ENCODE data around the gene LRRC58.
A peak's percentile ranks its signal among the peaks of the same experiment; 100 is the strongest.
"Not testable (repeated sequence)": the region's sequence is repeated elsewhere in the genome, so short reads cannot be mapped to it uniquely, and the experiment has no call there.

The LRRC58 gene

GRCh38 chr3:120352017-120352416 lies 2.9 kb upstream of the LRRC58 start:
- Mint-ChIP-seq H3K4me3 (no peak overlapping the region), H3K27me3 (peaks cover 10% of the 10 kb centered on the region), H3K27ac (no peak overlapping the region), H3K9me3 (no peaks in the 10 kb centered on the region), H3K4me1 (peaks cover 18% of the 10 kb centered on the region)
- no peak for DNase-seq
- no peak for ATAC-seq

GRCh38 chr3:120350401-120350941 lies 1.3 kb upstream of the LRRC58 start:
- Mint-ChIP-seq H3K27ac (no peak overlapping the region), H3K4me3 (peak overlapping the region in 1 of 2 donors; percentile 61), H3K4me1 (peaks cover 33% of the 10 kb centered on the region), H3K9me3 (no peaks in the 10 kb centered on the region), H3K27me3 (peaks cover 9% of the 10 kb centered on the region)
- ATAC-seq (no peak), DNase-seq (no peak)

DNA sequence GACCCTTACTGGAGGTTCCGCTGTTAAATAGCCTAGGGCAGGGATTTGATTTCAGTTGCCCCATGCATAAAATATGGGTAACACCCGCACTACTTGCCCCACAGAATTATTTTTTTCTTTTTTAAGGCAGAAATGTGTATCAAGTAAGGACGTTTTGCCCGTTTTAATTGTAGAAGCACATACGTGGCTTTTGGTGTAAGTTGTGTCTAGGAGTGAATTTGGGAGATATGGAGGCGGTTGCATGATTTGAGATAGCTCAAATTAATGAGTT lies 636 bp upstream of the LRRC58 start:
- DNase-seq (no peak), ATAC-seq (no peak)
- Mint-ChIP-seq H3K9me3 (no peaks in the 10 kb centered on the region), H3K27me3 (peaks cover 2% of the 10 kb centered on the region), H3K4me3 (peak overlapping the region; percentile 88 to 89), H3K4me1 (peaks cover 40% of the 10 kb centered on the region), H3K27ac (peak overlapping the region; percentile 85 to 96)

DNA sequence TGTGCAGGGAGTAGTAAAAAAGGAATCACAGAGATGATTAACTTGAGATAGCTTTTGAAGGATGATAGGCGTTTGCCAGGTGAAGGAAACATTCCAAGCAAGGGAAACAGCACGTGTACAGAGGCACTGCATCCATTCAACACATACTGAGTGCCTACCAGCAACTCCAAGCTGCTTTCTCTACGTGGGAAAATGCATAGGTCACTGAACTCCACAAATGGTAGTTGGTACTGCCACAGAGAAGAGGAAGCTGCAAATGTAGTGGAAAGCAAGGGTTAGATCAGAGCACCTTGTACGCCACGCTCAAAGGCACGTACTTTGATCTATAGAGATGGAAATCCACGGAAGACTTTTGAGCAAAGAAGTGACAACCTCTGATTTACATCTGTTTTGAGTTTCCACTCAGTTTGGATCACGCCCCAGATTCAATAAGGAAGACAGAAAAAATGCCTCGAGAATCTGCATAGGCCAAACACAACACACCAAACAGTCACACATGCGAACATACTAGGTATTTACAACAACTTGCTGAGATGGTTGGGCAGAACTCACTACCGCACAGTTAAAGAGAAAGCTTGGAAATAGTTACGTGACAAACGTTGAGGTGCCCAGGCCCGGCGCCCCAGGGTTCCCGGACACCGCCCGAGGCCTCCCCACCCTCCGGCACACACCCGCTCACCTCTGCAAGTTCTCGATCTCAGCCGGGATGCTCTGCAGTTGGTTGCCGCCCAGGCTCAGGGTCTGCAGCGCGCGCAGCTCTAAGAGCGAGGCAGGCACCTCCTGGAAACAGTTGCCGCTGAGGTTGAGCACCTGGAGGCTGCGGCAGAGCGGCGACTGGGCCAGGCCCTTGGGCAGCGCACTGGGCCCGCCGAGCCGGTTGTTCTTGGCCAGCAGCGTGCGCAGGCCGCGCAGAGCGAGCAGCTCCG lies 826 bp downstream of the LRRC58 start:
- ATAC-seq (peak; percentile 81), DNase-seq (peak in 1 of 2 donors; percentile 72)
- H3K27me3 Mint-ChIP-seq: no peaks in the 10 kb centered on the region
- no peaks in the 10 kb centered on the region for H3K9me3 Mint-ChIP-seq
- H3K4me1 Mint-ChIP-seq: peaks cover 54% of the 10 kb centered on the region
- peak overlapping the region; percentile 78 to 96 for H3K27ac Mint-ChIP-seq
- H3K4me3 Mint-ChIP-seq: peak overlapping the region; percentile 88 to 89

DNA sequence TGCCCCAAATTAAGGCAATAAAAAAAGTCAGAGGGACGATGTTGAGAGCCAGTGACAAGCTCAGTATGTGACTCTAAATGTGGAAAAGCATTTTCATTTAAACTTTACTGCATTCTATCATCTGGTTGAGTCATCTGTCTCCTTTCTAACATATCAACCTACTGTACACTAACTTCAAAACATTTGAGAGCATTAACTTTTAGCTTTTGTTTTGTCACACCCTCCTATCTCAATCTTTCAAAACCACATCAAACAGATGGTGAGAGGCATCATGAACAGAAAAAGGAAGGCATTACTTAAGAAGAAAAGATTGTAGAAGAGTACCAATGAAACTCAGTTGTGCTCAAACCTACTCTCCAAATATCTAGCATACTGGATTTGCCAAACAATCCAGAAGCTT lies 4.8 kb downstream of the LRRC58 start:
- Mint-ChIP-seq H3K9me3 (no peaks in the 10 kb centered on the region), H3K4me3 (peak overlapping the region; percentile 35 to 54), H3K4me1 (peaks cover 62% of the 10 kb centered on the region), H3K27ac (no peak overlapping the region), H3K27me3 (no peaks in the 10 kb centered on the region)
- ATAC-seq (peak; percentile 34), DNase-seq (no peak)

DNA sequence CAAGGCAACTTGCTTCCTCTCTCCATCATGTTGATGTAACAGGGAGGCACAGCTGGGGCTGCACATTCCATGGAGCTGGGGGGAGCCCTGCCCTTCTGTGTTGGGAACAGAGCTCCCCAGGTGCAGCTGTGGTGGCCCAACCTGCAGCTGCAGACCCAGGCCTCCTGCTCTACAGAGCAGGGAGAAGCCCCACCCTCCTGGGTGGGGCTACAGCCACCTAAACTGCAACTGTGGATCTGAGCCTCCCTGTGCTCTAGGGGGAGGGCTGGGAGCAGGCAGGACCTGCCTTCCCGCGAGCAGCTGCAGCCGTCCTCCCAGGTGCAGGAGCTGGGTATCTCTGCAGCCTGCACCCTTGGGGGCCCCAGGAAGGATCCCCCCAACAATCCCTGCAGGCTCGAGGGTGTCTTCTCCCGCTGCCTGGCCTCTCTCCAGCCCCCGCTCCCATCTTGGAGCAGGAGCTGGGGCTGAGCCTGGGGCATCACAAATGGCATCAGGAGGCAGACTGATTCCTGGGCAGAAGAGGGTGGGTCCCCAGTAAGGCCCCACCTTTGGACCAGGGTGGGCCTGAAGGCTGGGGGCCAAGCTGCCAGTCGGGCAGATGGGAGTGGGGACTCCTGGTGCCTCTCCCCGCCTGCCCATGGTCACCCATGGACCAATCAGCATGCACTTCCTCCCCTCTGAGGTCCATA lies 7.4 kb downstream of the LRRC58 start:
- no peaks in the 10 kb centered on the region for H3K9me3 Mint-ChIP-seq
- H3K27ac Mint-ChIP-seq: no peak overlapping the region

DNA sequence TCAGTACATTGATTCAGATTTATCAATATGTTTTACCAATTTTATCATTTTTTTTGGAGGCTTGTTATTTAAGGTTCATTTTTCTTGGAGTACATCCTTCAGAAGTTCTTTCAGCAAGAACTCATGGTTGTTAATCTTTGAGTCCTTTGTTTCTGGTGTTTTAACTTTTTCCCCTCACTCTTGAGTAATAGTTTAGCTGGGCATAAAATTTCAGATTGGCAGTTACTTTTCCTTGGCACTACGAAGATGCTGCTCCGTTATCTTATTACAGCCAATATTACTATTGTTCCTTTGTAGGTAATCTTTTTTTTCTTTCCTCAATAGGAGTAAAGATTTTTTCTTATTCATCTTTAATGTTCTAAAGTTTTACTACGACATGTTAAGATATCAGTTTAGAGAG lies 9.8 kb downstream of the LRRC58 start:
- ATAC-seq (no peak), DNase-seq (no peak)
- peaks cover 49% of the 10 kb centered on the region for H3K4me1 Mint-ChIP-seq
- no peaks in the 10 kb centered on the region for H3K27me3 Mint-ChIP-seq
- H3K9me3 Mint-ChIP-seq: no peaks in the 10 kb centered on the region
- H3K4me3 Mint-ChIP-seq: peak overlapping the region in 1 of 2 donors; percentile 5
- H3K27ac Mint-ChIP-seq: no peak overlapping the region

More for the DNA sequence above, 7.4 kb downstream of the LRRC58 start:
- Mint-ChIP-seq H3K4me1 (peaks cover 67% of the 10 kb centered on the region), H3K27me3 (no peaks in the 10 kb centered on the region), H3K4me3 (no peak overlapping the region)
- no peak for ATAC-seq
- DNase-seq: no peak

DNA sequence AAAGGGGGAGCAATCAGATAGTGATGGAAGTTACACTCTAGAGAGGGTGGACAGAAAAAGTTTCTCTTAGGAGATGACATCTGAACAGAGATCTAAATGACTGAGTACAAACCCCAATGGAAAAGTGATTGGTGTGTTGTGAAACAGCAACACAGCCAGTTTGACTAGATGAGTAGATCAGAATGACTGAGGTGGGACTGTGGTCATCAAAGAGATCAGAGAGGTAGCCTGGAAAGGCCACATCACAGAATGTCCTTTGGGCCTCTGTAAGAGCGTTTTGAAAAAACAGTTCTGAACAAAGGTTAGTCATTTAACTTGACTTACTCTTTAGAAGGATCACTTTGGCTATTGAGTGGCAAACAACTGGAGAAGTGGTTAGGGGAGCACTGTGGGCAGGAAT lies 10.6 kb downstream of the LRRC58 start:
- peak; percentile 99 for ATAC-seq
- H3K27me3 Mint-ChIP-seq: no peaks in the 10 kb centered on the region
- no peaks in the 10 kb centered on the region for H3K9me3 Mint-ChIP-seq
- no peak overlapping the region for H3K4me3 Mint-ChIP-seq
- peak overlapping the region; percentile 2 to 31 for H3K27ac Mint-ChIP-seq
- H3K4me1 Mint-ChIP-seq: peaks cover 40% of the 10 kb centered on the region
- peak in 1 of 2 donors; percentile 46 for DNase-seq

DNA sequence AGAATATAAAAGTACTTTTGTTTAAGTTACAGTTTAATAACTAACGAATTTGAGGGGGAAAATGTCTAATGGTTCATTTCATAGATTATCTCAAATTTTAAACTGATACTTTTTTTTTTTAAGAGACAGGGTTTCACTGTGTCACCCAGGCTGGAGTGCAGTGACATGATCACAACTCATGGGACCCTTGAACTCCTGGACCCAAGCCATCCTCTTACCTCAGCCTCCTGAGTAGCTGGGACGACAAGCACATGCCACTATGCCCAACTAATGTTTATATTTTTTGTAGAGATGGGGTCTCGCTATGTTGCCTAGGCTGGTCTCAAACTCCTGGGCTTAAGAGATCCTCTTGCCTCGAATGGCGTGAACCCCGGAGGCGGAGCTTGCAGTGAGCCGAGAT lies 16.5 kb downstream of the LRRC58 start:
- Mint-ChIP-seq H3K27me3 (no peaks in the 10 kb centered on the region), H3K9me3 (no peaks in the 10 kb centered on the region), H3K4me1 (peaks cover 10% of the 10 kb centered on the region), H3K4me3 (no peak overlapping the region), H3K27ac (no peak overlapping the region)
- ATAC-seq: no peak
- no peak for DNase-seq

DNA sequence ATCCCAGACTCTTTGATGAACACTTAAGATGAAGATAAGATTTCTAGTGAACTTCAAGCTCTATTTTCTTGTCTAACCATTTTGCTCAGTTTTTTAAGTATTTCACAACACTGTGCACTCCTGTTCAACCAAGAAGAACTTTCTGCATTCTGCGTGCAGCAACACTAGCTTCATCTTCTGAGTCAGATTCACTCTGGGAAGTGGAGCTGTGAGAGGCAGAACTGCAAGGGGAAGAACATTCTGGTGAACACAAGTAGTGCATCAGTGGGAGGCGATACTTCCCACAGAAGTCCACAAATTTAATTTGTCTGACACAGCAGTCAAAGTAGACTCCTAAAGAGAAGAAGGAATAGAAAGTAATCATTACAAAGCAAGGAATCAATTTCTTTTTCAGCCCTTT lies 18.1 kb downstream of the LRRC58 start:
- H3K9me3 Mint-ChIP-seq: no peaks in the 10 kb centered on the region
- H3K4me3 Mint-ChIP-seq: no peak overlapping the region
- no peaks in the 10 kb centered on the region for H3K27me3 Mint-ChIP-seq
- ATAC-seq: no peak
- DNase-seq: no peak
- peaks cover 4% of the 10 kb centered on the region for H3K4me1 Mint-ChIP-seq
- H3K27ac Mint-ChIP-seq: no peak overlapping the region

DNA sequence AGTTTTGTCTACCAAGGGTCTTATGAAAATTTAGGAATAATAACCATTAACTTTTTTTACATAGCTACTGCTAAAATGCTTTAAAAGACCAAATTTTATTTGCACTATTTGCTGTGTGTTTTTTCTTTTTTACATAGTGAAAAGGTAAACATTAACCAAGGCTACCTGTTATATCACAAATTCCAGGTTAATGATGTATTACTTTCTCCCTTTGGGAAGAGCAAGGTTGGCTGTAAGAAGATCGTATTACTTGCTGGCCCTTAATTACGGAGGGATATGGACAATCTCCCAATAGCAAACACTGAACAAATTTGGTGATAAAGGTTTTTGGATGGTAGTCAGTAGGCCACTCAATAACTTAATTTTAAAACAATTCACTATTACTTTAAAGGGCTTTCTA lies 22.4 kb downstream of the LRRC58 start:
- no peak overlapping the region for H3K4me3 Mint-ChIP-seq
- H3K9me3 Mint-ChIP-seq: no peaks in the 10 kb centered on the region
- H3K27me3 Mint-ChIP-seq: no peaks in the 10 kb centered on the region
- no peak for DNase-seq
- H3K27ac Mint-ChIP-seq: no peak overlapping the region
- no peak for ATAC-seq
- peaks cover 6% of the 10 kb centered on the region for H3K4me1 Mint-ChIP-seq

DNA sequence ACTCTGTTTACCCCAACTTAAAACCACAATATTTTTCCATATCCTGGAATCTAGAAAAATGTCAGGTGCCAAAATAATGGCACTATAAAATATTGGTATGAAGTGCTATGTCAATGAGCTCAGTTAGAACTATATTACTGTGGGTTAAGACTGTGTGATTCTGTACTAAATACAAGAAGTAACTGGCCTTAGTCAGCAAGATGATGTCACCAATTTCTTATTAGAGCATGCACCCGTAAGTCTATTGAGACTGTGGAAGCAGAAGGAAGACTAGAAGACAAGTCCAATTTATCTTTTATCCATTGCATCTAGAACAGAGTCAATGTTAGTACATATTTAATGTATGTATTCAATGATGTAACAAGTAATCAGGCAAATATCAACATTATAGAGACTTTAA lies 25.0 kb downstream of the LRRC58 start:
- Mint-ChIP-seq H3K9me3 (peaks cover 0 to 4% of the 10 kb centered on the region in 2 donors), H3K4me3 (no peak overlapping the region), H3K27ac (peak overlapping the region in 1 of 2 donors; percentile 62), H3K4me1 (peaks cover 6% of the 10 kb centered on the region), H3K27me3 (no peaks in the 10 kb centered on the region)
- ATAC-seq (no peak), DNase-seq (no peak)

DNA sequence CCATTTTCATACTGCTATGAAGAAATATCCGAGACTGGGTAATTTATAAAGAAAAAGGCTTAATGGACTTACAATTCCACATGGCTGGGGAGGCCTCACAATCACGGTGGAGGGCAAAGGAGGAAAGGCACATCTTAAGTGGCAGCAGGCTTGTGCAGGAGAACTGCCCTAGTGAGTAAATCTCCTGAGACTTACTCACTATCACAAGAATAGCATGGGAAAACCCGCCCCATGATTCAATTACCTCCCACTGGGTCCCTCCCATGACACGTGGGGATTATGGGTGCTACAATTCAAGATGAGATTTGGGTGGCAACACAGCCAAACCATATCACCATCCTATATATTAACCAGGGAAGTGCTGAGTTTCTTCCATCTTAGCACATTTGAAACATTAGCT lies 25.4 kb downstream of the LRRC58 start:
- not testable (repeated sequence) for H3K27ac Mint-ChIP-seq, H3K27me3 Mint-ChIP-seq, H3K4me3 Mint-ChIP-seq, H3K4me1 Mint-ChIP-seq, DNase-seq, ATAC-seq, H3K9me3 Mint-ChIP-seq

GRCh38 chr3:120311863-120312794 lies 37.0 kb downstream of the LRRC58 start:
- peaks cover 14 to 48% of the 10 kb centered on the region in 2 donors for H3K9me3 Mint-ChIP-seq
- H3K27ac Mint-ChIP-seq: no peak overlapping the region
- H3K4me3 Mint-ChIP-seq: no peak overlapping the region
- DNase-seq: no peak
- peaks cover 9% of the 10 kb centered on the region for H3K4me1 Mint-ChIP-seq
- ATAC-seq: no peak
- peaks cover 2% of the 10 kb centered on the region for H3K27me3 Mint-ChIP-seq

Measured in stimulated activated naive CD8-positive, alpha-beta T cell treated with anti-CD3 and anti-CD28 coated beads, Interleukin-15, amount 100 ng/mL, for 72 hours (primary cell).